ENCODE results near the gene DNLZ. TPM values are rescaled to one million over a fixed set of nuclear protein-coding genes. Genes with fewer than 3 reads are reported as not detected.

The DNLZ gene
- total RNA-seq, 4 donors from 2014 or later: 16.2 to 58.4 (median 23.1) TPM

DNA sequence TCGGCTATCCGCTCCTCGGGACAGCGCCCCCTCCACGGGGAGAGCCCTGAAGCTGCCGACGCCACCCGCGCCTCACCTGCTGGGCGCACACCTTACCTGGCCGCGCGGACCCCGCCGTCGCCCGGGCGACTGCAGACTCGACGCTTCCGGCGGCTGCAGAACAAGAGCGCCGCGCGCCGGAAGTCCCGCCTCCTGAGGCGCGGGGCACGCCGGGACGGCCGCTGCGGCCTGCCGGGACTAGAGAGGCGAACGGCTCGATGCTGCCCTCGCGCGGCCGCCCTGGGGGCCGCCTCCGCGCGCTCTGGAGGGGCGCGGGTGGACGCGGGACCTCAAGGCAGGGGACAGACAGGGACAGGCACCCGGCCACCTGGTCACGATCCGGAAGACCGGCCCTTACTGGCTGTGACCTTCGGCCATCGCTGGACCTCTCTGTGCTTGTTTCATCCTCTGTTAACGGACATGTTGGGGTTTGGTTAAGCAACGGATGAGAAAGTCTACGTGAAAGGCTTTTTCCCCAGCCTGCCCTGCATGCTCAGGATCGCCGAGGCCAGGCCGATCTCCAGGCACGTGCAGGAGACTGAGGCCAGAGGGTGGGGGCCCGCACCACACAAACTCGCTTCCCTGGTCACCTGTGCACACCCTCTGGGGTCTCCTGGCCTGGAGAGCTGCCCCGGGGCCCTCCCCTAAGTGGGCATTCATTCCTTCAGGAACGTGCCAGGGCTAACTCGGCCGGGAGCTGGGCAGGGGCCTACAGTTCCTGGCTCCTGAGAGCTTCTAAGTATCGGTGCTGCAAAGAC, 36.7 kb upstream of the DNLZ start, which contains the start of gene SNAPC4:
SNAPC4 (minus strand) TSS at position 133 of the 797 bp plus-strand sequence. CDS start 1,742 bp downstream, outside the sequence.
- intact Hi-C loops (cut with DNase I): loop anchor here (5.0 kb wide), 1 partner anchor 37 kb away; the partner anchor contains the start of gene INPP5E
- Histone ChIP-seq H3K9me3 (no peaks in the 10 kb centered on the region), H3K27me3 (no peaks in the 10 kb centered on the region), H3K4me1 (peaks cover 16 to 17% of the 10 kb centered on the region in 2 donors), H3K27ac (peak within 1 kb of the TSS in 2 of 3 donors; percentile 32 to 41), H3K36me3 (peaks cover 8 to 24% of the 10 kb centered on the region in 2 donors), H3K4me3 (replicated peaks in 1 of 3) (peak within 1 kb of the TSS; percentile 76 to 99 (median 98))
- 1 to 10% methylated on average over 15 to 17 of the region's 71 CpGs for WGBS, 2 donors
- peak; percentile 82 to 84 for DNase-seq
- TF ChIP-seq POLR2A (IDR thresholded peaks at IDR 0.05): peak in 1 of 2 donors; percentile 63
- TF ChIP-seq, protein P1, sequence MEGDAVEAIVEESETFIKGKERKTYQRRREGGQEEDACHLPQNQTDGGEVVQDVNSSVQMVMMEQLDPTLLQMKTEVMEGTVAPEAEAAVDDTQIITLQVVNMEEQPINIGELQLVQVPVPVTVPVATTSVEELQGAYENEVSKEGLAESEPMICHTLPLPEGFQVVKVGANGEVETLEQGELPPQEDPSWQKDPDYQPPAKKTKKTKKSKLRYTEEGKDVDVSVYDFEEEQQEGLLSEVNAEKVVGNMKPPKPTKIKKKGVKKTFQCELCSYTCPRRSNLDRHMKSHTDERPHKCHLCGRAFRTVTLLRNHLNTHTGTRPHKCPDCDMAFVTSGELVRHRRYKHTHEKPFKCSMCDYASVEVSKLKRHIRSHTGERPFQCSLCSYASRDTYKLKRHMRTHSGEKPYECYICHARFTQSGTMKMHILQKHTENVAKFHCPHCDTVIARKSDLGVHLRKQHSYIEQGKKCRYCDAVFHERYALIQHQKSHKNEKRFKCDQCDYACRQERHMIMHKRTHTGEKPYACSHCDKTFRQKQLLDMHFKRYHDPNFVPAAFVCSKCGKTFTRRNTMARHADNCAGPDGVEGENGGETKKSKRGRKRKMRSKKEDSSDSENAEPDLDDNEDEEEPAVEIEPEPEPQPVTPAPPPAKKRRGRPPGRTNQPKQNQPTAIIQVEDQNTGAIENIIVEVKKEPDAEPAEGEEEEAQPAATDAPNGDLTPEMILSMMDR (IDR thresholded peaks at IDR 0.05): peak; percentile 52 to 99 (median 92)

DNA sequence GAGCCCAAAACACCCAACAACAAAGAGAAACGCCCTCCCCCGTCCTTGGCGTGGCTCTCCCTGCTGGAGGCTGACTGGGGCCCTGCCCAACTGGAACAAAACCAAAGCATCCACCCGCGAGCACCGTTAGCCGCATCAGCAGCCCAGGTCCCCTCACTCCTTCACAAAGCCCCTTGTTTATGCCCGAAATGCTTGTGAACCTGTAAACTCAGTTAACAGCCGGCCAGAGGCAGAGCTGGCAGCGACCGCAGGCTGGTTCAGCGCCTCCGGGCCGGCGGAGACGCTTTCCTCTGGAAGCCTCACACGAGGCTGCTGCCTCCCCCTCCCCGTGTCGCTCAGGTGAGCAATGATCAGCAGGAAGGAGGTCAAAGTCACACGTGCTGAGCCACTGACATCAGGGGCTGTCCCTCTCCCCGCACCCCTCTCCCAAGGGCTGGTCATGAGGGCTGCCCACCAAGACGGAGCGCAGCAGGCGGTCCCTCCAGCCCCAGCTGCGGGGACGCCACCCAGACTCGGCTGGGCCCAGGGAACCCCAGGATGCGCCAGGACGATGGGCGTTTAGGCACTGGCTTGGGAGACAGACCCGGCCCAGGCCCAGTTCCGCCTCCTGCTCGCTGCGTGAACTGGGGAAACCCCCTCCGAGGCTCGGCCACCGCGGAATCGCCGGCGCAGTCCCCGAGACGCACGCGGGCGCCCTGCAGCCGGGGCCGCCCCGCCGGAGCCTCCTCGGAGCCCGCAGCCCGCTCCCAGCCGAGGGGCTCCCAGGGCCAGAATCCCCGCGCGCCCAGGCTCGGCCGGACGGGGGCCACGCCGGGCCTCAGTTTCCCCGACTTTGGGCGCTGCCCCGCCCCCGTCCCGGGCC, 35.9 kb upstream of the DNLZ start:
- WGBS, 2 donors: 2 to 5% methylated on average over 12 to 32 of the region's 67 CpGs
- H3K36me3 ChIP-seq: peaks cover 12 to 26% of the 10 kb centered on the region in 2 donors
- peak; percentile 9 to 15 for DNase-seq
- H3K9me3 ChIP-seq: no peaks in the 10 kb centered on the region
- peaks cover 16 to 17% of the 10 kb centered on the region in 2 donors for H3K4me1 ChIP-seq
- intact Hi-C loops (cut with DNase I): loop anchor here (5.0 kb wide), 1 partner anchor 38 kb away; the partner anchor contains the start of gene INPP5E
- peak overlapping the region; percentile 76 to 99 (median 98) for H3K4me3 ChIP-seq (replicated peaks in 1 of 3)
- peak overlapping the region in 1 of 3 donors; percentile 32 for H3K27ac ChIP-seq
- H3K27me3 ChIP-seq: no peaks in the 10 kb centered on the region
- no peak for TF ChIP-seq POLR2A (IDR thresholded peaks at IDR 0.05)
- TF ChIP-seq, protein P1 (IDR thresholded peaks at IDR 0.05): no peak

DNA sequence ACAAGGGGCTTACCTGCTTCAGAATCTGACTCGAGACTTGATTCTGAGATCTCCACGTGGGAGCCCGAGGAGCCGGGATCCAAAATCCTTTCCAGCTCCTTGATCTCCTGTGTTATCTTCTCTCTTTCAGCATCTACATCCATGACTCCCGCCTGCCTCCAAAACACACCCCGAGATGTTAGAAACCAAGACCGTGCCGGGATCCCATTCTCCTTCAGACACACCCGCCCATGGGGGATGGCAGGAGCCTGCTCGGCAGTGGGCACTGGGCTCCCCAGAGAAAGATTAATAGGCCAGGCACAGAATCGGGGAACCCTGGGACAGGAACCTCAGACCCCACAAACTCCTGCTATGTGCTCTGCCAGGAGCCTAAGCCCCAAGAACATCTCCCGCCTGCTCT, 34.7 kb upstream of the DNLZ start:
- no peak for DNase-seq
- no peak overlapping the region for H3K27ac ChIP-seq
- H3K4me1 ChIP-seq: peaks cover 16 to 17% of the 10 kb centered on the region in 2 donors
- H3K27me3 ChIP-seq: no peaks in the 10 kb centered on the region
- TF ChIP-seq, protein P1 (IDR thresholded peaks at IDR 0.05): no peak
- no peak for TF ChIP-seq POLR2A (IDR thresholded peaks at IDR 0.05)
- 93 to 96% methylated on average over 12 of the region's 12 CpGs for WGBS, 2 donors
- H3K4me3 ChIP-seq (replicated peaks in 1 of 3): no peak overlapping the region
- no peaks in the 10 kb centered on the region for H3K9me3 ChIP-seq
- peaks cover 14 to 37% of the 10 kb centered on the region in 2 donors for H3K36me3 ChIP-seq
- intact Hi-C loops (cut with DNase I): no loop called here

DNA sequence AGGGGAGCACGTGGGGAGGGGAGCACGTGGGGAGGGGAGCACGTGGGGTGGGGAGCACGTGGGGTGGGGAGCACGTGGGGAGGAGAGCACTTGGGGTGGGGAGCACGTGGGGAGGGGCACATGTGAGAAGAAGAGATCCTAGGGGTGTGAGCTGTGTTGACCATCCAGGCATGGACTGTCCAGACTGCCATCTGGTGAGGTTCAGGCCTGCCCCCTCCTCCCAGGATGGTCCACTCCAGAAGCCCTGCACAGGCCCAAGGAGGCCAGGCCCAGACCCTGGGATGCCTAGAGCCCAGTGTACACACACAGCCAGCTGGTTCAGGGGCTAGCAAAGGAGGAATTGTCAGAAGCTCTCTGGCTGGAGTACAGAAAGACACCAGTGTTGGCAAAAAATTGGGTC, 34.1 kb upstream of the DNLZ start:
- H3K27ac ChIP-seq: no peak overlapping the region
- DNase-seq: no peak
- H3K4me3 ChIP-seq (replicated peaks in 1 of 3): no peak overlapping the region
- peaks cover 16 to 17% of the 10 kb centered on the region in 2 donors for H3K4me1 ChIP-seq
- TF ChIP-seq, protein P1 (IDR thresholded peaks at IDR 0.05): no peak
- no peak for TF ChIP-seq POLR2A (IDR thresholded peaks at IDR 0.05)
- H3K36me3 ChIP-seq: peaks cover 16 to 39% of the 10 kb centered on the region in 2 donors
- no peaks in the 10 kb centered on the region for H3K9me3 ChIP-seq
- WGBS, 2 donors: 72 to 88% methylated on average over 6 of the region's 6 CpGs
- intact Hi-C loops (cut with DNase I): no loop called here
- no peaks in the 10 kb centered on the region for H3K27me3 ChIP-seq

All from thyroid gland (tissue), 4 donors.